HG03139 (cell line): Measurements from ENCODE around the gene ZDHHC18.
A peak's percentile ranks its signal among the peaks of the same experiment; 100 is the strongest.
"Not testable (repeated sequence)": the region's sequence is repeated elsewhere in the genome, so short reads cannot be mapped to it uniquely, and the experiment has no call there.

Experiments
- ATAC-seq: cut with Tn5 transposase; IDR thresholded peaks from one replicate; pipeline ENCODE4 v1.9.1; 2021; ENCODE audit not compliant: unreplicated experiment

Gene ZDHHC18

DNA sequence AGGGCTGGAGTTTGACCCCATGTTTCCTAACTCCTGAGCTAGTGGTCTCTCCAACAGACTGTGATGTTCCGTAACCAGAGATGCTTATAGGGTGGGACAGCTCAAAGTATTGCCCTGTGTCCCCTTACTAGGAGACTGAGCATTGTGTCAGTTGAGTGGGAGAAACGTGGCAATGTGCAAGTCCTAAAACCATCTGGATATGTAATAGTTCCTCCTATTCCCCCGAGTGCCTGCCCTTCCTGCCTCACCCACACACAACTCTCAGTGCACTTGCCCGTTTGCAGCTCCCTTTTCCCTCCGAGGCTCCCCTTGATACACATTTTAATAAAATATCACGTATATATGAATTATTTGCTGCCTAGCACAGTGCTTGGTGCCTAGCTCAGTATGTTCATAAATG lies 35.3 kb upstream of the ZDHHC18 start:
- ATAC-seq, result no peak

GRCh38 chr1:26791626-26792025 lies 34.9 kb upstream of the ZDHHC18 start:
- ATAC-seq, result no peak

DNA sequence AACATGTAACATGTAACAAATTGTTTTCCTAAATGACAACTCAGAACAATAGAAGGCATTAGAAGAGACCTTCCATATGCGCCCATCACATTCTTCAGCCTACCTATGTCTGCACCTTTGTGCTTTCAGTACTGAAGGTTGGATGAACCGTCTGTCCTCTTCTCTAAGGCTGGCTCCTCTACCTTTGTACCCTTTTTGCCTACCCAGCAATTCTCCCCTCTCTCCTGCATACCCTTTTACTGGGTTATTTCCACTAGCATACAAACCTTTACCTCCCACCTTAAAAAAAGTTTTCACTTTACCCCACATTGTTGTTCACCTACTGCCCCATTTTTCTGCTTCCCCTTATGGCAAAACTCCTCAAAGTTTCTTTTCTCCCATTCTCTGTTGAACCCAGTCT lies 33.6 kb upstream of the ZDHHC18 start:
- no peak for ATAC-seq

GRCh38 chr1:26794391-26794790 lies 32.1 kb upstream of the ZDHHC18 start:
- no peak for ATAC-seq

DNA sequence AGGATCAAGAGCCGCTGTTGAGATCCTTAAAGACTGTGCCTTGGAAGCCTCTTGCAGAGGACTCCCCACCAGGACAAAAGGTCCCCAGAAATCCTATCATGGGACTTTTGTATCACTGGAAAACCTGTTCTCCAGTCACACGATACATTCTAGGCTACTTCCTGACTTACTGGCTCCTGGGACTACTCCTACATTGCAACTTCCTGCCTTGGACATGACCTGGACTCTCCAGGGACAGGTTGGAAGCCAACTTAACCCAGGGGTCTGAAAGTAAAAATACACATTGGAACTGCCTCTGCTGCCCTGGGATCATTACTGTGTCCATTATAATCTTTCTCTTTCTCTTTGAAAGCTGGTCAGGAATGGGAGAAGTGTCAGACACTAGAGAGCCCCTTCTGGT lies 28.9 kb upstream of the ZDHHC18 start:
- no peak for ATAC-seq

- ATAC-seq, result no peak
Observed at GRCh38 chr1:26799479-26800142, 26.9 kb upstream of the ZDHHC18 start.

DNA sequence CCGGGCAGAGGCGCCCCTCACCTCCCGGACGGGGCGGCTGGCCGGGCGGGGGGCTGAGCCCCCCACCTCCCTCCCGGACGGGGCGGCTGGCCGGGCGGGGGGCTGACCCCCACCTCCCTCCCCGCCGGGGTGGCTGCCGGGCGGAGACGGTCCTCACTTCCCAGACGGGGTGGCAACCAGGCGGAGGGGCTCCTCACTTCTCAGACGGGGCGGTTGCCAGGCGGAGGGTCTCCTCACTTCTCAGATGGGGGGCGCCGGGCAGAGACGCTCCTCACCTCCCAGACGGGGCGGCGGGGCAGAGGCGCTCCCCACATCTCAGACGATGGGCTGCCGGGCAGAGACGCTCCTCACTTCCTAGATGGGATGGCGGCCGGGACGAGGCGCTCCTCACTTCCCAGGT lies 22.6 kb upstream of the ZDHHC18 start:
- ATAC-seq, result not testable (repeated sequence)

- ATAC-seq, result not testable (repeated sequence)
Observed at GRCh38 chr1:26810105-26810504, 16.4 kb upstream of the ZDHHC18 start.

DNA sequence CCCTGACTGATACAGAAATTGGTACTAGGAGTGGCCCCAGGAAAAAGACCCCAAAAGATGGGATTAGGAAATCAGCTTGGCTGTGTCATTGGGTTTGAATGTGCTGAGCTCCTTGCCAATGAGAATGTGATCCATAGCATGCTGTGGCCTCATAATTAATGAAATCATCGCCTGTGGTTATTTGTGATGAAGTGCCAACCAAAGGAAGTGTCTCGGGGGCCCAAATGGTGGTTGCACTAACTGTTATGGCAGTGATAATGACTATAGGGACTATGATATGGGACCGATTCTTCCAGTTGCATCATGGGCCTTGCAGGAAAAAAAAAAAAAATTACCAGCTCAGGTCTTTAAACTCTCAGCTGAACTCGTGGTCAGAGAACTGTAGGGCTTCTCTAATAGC lies 15.4 kb upstream of the ZDHHC18 start:
- ATAC-seq, result no peak

DNA sequence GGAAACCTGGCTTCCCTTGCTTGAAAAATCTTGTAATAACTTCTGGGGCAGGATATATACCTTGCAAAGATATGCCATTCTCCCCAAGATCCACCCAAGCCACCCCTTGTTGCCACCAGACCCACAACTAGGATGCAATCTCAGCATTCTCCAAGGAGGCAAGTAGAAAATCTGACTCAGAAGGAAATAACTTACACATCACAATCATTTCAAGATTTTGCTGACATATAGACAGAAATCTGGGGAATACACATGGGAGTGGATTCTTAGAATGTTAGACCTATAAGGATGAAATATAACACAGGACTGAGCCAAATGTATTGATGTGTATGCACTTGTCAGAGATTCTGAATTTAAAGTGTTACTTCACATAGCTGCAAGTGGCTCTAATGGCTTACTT lies 14.8 kb upstream of the ZDHHC18 start:
- no peak for ATAC-seq

DNA sequence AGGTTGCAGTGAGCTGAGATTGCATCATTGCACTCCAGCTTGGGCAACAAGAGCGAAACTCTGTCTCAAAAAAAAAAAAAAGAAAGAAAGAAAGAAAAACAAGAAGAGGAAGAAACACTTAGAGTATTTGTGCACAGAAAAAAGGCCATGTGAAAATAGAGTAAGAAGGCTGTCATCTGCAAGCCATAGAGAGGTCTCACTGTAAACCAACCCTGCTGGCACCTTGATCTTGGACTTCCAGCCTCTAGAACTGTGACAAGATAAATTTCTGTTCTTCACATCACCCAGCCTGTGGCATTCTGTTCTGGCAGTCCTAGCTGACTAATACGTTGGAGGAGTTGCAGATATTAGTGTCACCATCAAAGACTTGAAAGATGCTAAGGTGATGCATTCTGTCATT lies 12.1 kb upstream of the ZDHHC18 start:
- no peak for ATAC-seq

GRCh38 chr1:26814893-26815292 lies 11.6 kb upstream of the ZDHHC18 start:
- no peak for ATAC-seq

DNA sequence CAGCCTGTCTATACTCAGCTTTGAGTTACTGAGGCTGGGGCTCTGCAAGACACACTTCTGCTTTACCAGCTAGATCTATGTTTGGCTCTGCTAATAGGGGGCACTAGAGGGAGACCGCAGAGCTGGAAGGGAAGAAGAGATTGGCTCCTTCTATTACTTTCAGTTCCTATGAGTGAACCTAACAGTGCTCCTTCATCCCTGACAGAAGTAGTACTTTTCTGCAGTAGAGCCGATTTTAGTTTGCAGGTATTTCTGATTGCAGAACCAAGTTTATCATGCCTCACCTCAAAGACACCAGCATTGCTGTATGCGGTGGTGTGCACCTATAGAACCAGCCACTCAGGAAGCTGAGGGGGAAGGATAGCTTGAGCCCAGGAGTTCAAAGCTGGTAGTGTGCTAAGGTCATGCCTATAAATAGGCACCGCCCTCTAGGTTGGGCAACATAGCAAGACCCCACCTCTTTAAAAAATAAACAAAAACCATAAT lies 5.7 kb upstream of the ZDHHC18 start:
- peak; percentile 80 for ATAC-seq

GRCh38 chr1:26822737-26823395 lies 3.6 kb upstream of the ZDHHC18 start:
- ATAC-seq, result no peak

GRCh38 chr1:26824731-26825130 lies 1.8 kb upstream of the ZDHHC18 start:
- ATAC-seq, result no peak

DNA sequence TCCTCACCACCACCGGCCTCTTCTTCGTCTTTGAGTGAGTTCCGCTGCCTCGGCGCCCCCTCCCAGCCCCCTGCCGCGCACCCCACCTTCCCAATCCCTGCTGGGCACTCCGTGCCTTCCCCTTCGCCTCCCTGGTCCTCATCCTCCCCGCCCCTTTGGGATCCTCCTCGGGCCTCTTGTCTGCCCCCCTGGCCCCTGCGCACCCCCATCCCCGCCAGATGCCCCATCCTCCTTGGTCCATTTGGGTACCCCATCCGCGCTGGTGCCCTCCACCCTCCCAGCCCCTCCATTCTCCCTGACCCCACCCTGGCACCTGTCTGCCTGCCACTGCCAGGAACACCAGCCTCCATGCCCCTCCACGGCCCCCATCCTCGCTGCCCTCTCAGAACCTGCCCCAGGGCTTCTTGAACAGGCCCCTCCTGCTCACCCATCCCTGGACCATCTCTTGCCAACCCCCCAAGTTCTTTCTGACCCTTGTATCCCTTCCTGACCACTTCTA lies 667 bp downstream of the ZDHHC18 start:
- no peak for ATAC-seq

GRCh38 chr1:26827663-26828062 lies 1.2 kb downstream of the ZDHHC18 start:
- ATAC-seq, result no peak

DNA sequence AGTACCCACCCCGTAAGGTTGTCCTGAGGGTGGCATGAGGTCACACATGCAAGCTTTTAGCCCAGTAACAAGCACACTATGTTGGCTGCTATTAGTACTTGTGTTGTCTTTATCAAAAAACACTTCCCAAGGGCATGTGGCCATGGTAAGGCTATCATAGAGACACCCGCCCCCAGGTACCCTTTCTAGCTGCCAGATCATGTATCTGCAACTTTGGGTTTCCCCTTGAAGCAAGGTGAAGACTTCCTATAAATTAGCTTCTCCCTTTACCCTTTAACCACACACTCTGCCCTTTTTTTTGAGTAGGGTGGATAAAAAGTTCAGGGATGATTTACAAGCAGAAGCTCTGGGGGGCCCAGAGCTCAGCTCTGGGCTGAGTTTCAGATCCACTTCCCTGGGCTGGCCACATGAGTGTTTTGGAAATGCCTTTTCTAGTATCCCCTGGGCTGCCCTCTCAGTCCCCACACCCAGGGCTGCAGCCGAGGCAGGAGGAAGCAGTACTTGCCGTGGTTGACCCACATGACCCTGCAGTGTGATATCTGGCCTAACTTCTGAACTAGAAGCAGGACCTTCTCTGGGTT lies 2.0 kb downstream of the ZDHHC18 start:
- ATAC-seq, result no peak

DNA sequence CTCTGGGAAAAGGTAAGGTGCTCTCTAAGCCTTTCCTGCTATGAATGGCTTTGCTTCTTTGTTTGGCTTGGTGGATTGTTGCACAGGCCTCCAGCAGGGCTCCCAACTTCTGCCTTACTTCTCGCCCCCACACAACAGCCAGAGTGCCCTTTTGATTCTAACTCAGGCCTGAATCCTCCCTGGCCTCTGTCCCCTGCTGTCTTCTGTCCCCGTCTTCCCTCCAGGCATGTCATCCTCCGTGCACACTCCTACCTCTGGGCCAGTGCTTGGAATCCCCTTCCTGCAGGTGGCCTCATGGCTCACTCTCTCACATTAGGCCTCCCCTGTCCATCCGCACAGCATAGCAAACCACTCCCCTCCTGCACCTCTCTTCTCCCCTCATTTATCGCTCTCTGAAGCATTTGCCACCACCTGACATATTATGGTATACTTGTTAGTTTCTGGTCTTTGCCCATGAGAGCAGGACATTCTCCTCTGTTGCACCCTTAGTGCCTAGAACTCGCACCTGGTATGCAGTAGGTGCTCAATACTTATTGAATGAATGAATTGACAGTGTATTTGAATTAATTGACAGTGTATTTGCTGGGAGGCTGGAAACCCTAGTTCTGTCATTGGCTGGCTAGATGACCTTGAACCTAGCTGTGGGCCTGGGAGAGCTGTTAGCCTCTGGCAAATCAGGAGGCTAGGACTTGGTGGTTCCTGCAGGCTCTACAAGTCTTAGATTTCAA lies 2.9 kb downstream of the ZDHHC18 start:
- ATAC-seq, result no peak

DNA sequence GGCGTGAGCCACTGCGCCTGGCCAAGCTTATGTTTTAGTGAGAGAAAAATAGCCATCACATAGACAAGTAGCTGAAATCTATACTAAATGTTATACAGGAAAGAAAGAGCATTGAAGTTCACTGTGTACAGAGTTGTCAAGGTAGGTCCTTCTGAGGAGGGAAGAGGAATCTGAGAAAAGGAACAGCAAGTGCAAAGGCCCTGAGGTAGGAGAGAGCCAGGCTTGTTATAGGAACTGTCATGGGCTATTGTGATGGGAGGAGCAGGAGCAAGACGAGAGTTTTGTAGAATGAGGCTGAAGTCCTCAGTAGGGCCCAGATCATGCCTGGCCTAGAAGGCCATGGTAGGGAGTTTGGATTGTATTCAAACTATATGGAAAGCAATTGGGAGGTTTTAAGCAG lies 4.6 kb downstream of the ZDHHC18 start:
- no peak for ATAC-seq

- no peak for ATAC-seq
Observed at GRCh38 chr1:26831546-26832248, 5.2 kb downstream of the ZDHHC18 start.
